CD8-positive, alpha-beta memory T cell (primary cell): ENCODE measurements around the gene PTCD1. TPM values are rescaled to one million over a fixed set of nuclear protein-coding genes. Genes with fewer than 3 reads are reported as not detected.
A peak's percentile ranks its signal among the peaks of the same experiment; 100 is the strongest.

ENCODE experiments used
- CTCF ChIA-PET: fragments of 350-600 bp; sonication (Branson Sonifier 250); formaldehyde crosslinking; loops from one replicate; lab custom pipeline; 2021; ENCODE audit warnings: antibody characterized with exemption; lab: Charles Lee
- POLR2A ChIA-PET: fragments of 350-600 bp; sonication (Branson Sonifier 250); formaldehyde crosslinking; loops from one replicate; lab custom pipeline; 2021; ENCODE audit warnings: antibody characterized with exemption; lab: Charles Lee
- DNase-seq, 5 donors: peaks; one replicate each; pipeline versions ENCODE4 v3.0.0 to v3.0.0-alpha.2; 2020 to 2022; ENCODE audit warnings: mixed read lengths in 1 of 5
- H3K27ac ChIP-seq: one replicate; pipeline ENCODE4 v1.7.0; 2013; ENCODE audit warnings: low read depth, mild to moderate bottlenecking, low read length, moderate library complexity
- H3K27me3 ChIP-seq: 2 replicates; pipeline ENCODE4 v1.7.0; 2013; ENCODE audit warnings: low read length, mild to moderate bottlenecking; ENCODE audit not compliant: insufficient read depth, poor library complexity, severe bottlenecking
- H3K36me3 ChIP-seq: 2 replicates; pipeline ENCODE4 v1.7.0; 2013; ENCODE audit warnings: mild to moderate bottlenecking, low read length, moderate library complexity; ENCODE audit not compliant: insufficient read depth
- H3K4me1 ChIP-seq: 2 replicates; pipeline ENCODE4 v1.7.0; 2013; ENCODE audit warnings: mild to moderate bottlenecking, low read length, moderate library complexity; ENCODE audit not compliant: insufficient read depth
- H3K4me3 ChIP-seq: 2 replicates; pipeline ENCODE4 v1.7.0; 2013; ENCODE audit warnings: mild to moderate bottlenecking, low read length
- H3K9me3 ChIP-seq: 2 replicates; pipeline ENCODE4 v1.7.0; 2013; ENCODE audit warnings: mild to moderate bottlenecking, low read length
- H3K27ac Mint-ChIP-seq, 8 donors: one replicate each; pipeline ENCODE4 v1.8.0; 2020 to 2021; ENCODE audit warnings: mixed read lengths in 8 of 8, mild to moderate bottlenecking in 6 of 8, inconsistent platforms in 3 of 8, moderate library complexity in 3 of 8
- H3K27me3 Mint-ChIP-seq, 2 donors: one replicate each; pipeline ENCODE4 v1.8.0; 2020 to 2021; ENCODE audit warnings: mixed read lengths in 2 of 2, mild to moderate bottlenecking in 1 of 2, moderate library complexity in 1 of 2
- H3K36me3 Mint-ChIP-seq, 3 donors: one replicate each; pipeline ENCODE4 v1.8.0; 2020 to 2021; ENCODE audit warnings: mixed read lengths in 3 of 3, inconsistent platforms in 1 of 3, mild to moderate bottlenecking in 1 of 3
- H3K4me1 Mint-ChIP-seq, 3 donors: one replicate each; pipeline ENCODE4 v1.8.0; 2020 to 2021; ENCODE audit warnings: mixed read lengths in 3 of 3, inconsistent platforms in 1 of 3, mild to moderate bottlenecking in 1 of 3
- H3K4me3 Mint-ChIP-seq, 7 donors: one replicate each; pipeline ENCODE4 v1.8.0; 2020 to 2021; ENCODE audit warnings: mixed read lengths in 7 of 7, mild to moderate bottlenecking in 6 of 7, moderate library complexity in 4 of 7, inconsistent platforms in 2 of 7
- H3K9me3 Mint-ChIP-seq, 5 donors: one replicate each; pipeline ENCODE4 v1.8.0; 2020 to 2022; ENCODE audit warnings: mixed read lengths in 5 of 5, mild to moderate bottlenecking in 3 of 5, moderate library complexity in 2 of 5, inconsistent platforms in 1 of 5
- polyA plus RNA-seq: library from polyadenylated mRNA; unstranded; fragments of 300-500 nt; fragmentation: Illumina TruSeq; gene quantifications from one replicate; pipeline ENCODE4 v1.2.3, GENCODE V29; 2021
- total RNA-seq, 2 experiments: library from RNA; stranded (reverse); gene quantifications; one replicate each; pipeline ENCODE4 v1.2.3, GENCODE V29; 2021

Gene PTCD1
- total and polyA plus RNA-seq, 3 experiments from 2014 or later: 4.5 to 11.4 (median 8.4) TPM

DNA sequence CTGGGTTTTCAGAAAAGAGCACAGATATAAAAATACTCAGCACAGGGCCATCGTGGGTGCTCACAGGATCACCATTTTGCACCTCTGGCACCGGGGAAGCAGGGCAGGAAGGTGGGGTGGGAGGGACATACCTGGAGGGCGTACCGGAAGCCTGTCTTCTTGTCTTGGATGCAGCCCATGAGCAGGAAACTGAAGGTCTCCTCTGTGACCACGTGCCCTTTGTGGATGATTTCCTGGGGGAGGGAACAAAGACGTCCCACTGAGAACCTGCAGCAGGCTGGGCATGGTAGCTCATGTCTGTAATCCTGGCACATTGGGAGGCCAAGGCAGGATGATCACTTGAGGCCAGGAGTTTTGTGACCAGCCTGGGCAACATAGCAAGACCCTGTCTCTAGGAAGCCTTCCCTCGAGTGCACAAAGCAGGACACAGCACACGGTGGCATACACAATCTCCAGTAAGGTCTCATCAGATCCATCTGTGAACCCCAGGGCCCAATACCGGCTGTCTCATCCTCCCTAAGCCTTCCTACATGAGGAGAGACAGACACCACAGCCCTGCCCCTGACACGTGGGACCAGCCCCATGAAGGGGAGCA, 9.5 kb downstream of the PTCD1 start:
- no peaks in the 10 kb centered on the region for H3K9me3 Mint-ChIP-seq
- no peak overlapping the region for H3K4me3 ChIP-seq
- no peak for DNase-seq
- ChIA-PET CTCF (no interaction called here), POLR2A (no interaction called here)
- H3K36me3 ChIP-seq: peaks cover 4% of the 10 kb centered on the region
- no peak overlapping the region for H3K27ac Mint-ChIP-seq
- no peaks in the 10 kb centered on the region for H3K4me1 Mint-ChIP-seq
- no peak overlapping the region for H3K4me3 Mint-ChIP-seq
- H3K27me3 Mint-ChIP-seq: no peaks in the 10 kb centered on the region
- H3K9me3 ChIP-seq: no peaks in the 10 kb centered on the region
- no peaks in the 10 kb centered on the region for H3K27me3 ChIP-seq
- H3K36me3 Mint-ChIP-seq: peaks cover 0 to 60% (median 4%) of the 10 kb centered on the region in 3 donors
- H3K27ac ChIP-seq: no peak overlapping the region
- no peaks in the 10 kb centered on the region for H3K4me1 ChIP-seq

DNA sequence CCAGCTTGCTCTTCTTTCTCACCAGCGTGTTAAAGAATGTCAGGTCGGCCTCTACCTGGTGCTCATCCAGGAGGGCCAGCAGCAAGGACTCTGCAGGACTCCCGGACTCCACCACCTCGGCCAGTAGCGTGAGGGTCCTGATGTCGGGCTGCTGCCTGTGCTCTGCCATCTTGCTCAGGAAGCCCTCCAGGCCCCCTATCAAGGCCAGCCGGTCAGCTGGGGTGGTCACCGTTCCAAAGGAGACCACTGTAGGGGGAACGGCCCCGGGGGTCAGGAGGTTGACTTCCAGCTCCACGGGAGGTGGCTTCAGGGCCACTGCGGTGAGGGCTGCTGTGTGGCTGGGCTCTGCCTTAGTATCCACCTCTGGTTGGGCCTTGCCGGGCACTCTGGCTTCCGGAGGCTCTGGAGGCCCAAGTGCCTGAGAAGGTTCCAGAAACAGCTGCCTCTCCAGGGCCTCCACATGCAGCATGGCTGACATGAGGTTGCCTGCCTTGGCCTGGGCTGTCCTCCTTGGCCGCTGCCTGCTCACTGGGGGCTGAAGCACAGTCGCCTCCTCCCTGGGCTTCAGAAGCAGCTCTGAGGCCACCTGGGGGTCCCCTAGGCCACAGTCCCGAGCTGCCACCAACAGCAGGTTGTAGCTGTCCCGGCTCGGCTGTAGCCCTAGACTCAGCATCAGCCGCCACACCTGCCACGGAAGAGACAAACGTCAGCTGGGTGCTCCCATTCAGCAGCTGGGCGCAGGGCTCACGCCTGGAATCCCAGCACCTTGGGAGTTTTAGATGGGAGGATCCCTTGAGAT, 13.5 kb downstream of the PTCD1 start:
- Mint-ChIP-seq H3K27ac (no peak overlapping the region), H3K9me3 (no peaks in the 10 kb centered on the region), H3K27me3 (no peaks in the 10 kb centered on the region), H3K36me3 (peaks cover 0 to 67% (median 2%) of the 10 kb centered on the region in 3 donors), H3K4me3 (no peak overlapping the region), H3K4me1 (no peaks in the 10 kb centered on the region)
- H3K4me1 ChIP-seq: no peaks in the 10 kb centered on the region
- no peak overlapping the region for H3K4me3 ChIP-seq
- H3K36me3 ChIP-seq: peaks cover 9% of the 10 kb centered on the region
- no peak overlapping the region for H3K27ac ChIP-seq
- H3K9me3 ChIP-seq: no peaks in the 10 kb centered on the region
- POLR2A ChIA-PET: interaction anchor here (0.6 kb wide), 1 partner anchor 22 kb away, joined by 4 read pairs; no protein-coding TSS in a partner anchor
- no peak for DNase-seq
- CTCF ChIA-PET: interaction anchor here (0.9 to 1.5 kb wide), 2 partner anchors 12 to 16 kb away, joined by 3 to 4 read pairs; partner anchors contain the start of gene BUD31
- no peaks in the 10 kb centered on the region for H3K27me3 ChIP-seq

DNA sequence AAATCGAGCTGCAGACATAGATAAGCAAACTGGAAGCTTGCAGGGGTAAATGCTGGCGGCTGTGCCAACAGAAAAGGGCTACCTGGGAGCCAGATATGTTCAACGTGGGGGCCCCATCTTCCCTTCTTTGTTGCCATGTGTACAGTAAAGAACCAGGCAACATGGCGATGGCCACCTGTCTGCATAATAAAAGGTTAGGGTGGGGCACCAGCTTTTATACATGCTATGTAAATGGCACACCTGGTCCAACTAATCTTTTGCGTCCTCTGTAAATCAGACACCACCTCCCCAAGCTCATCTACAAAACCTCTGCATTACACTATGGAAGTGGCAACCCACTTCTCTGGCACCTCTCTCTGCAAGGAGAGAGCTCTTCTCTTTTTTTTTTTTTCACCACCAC, 16.0 kb downstream of the PTCD1 start:
- ChIA-PET CTCF (interaction anchor here (0.5 to 1.4 kb wide), 4 partner anchors 14 to 531 kb away, joined by 3 to 4 read pairs (median 3); partner anchors contain the start of genes BUD31 and PDAP1), POLR2A (interaction anchor here (0.6 to 0.7 kb wide), 2 partner anchors 13 to 136 kb away, joined by 4 read pairs; no protein-coding TSS in a partner anchor)
- no peak for DNase-seq
- H3K9me3 Mint-ChIP-seq: no peaks in the 10 kb centered on the region
- H3K27me3 ChIP-seq: no peaks in the 10 kb centered on the region
- H3K4me3 Mint-ChIP-seq: no peak overlapping the region
- H3K27ac ChIP-seq: no peak overlapping the region
- H3K27ac Mint-ChIP-seq: peak overlapping the region in 3 of 8 donors; percentile 34 to 38 (median 35)
- H3K36me3 Mint-ChIP-seq: peaks cover 0 to 74% (median 9%) of the 10 kb centered on the region in 3 donors
- peaks cover 25% of the 10 kb centered on the region for H3K36me3 ChIP-seq
- no peaks in the 10 kb centered on the region for H3K4me1 Mint-ChIP-seq
- no peak overlapping the region for H3K4me3 ChIP-seq
- no peaks in the 10 kb centered on the region for H3K9me3 ChIP-seq
- H3K4me1 ChIP-seq: no peaks in the 10 kb centered on the region
- no peaks in the 10 kb centered on the region for H3K27me3 Mint-ChIP-seq

DNA sequence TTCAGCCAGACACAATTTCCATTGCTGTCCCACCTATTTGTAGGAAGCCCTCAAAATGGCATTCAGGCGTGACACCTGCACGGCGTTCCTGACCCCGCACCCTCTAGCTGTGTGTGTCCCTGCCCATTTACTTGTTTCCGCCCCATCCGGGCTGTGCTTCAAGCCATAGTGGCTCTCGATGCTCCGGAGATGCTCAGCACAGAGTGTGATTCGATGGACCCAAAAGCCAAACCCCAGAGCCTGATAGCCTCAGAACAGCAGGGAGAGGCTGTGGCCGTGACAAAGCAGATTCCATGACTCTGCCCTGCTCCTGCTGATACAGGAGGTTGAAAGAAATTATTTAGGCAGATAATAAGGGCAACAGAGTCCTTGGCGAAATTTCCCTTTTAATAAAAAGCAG, 16.4 kb downstream of the PTCD1 start:
- Mint-ChIP-seq H3K9me3 (no peaks in the 10 kb centered on the region), H3K36me3 (peaks cover 0 to 79% (median 12%) of the 10 kb centered on the region in 3 donors), H3K4me1 (peaks cover 0 to 3% (median 0%) of the 10 kb centered on the region in 3 donors), H3K4me3 (no peak overlapping the region), H3K27ac (peak overlapping the region in 4 of 8 donors; percentile 5 to 75 (median 35)), H3K27me3 (no peaks in the 10 kb centered on the region)
- POLR2A ChIA-PET: interaction anchor here (0.6 to 0.7 kb wide), 2 partner anchors 13 to 137 kb away, joined by 4 read pairs; no protein-coding TSS in a partner anchor
- Histone ChIP-seq H3K27me3 (no peaks in the 10 kb centered on the region), H3K27ac (no peak overlapping the region), H3K36me3 (peaks cover 30% of the 10 kb centered on the region), H3K9me3 (no peaks in the 10 kb centered on the region), H3K4me3 (no peak overlapping the region), H3K4me1 (no peaks in the 10 kb centered on the region)
- no peak for DNase-seq
- CTCF ChIA-PET: interaction anchor here (1.0 to 1.4 kb wide), 2 partner anchors 13 to 40 kb away, joined by 3 to 4 read pairs; partner anchors contain the start of genes BUD31 and PDAP1

DNA sequence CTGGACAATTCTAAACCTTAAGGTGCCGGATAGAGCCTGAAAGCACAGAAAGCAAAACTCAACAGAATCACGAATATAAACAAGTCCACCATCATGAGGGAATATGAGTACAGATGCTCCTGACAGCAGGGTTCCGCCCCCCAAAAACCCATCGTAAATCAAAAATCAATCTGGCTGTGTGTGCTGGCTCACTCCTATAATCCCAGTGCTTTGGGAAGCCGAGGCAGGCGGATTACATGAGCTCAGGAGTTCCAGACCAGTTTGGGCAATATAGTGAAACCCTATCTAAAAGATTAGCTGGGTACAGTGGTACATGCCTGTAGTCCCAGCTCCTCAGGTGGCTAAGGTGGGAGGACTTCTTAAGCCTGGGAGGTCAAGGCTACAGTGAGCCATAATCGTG, 17.6 kb downstream of the PTCD1 start:
- Mint-ChIP-seq H3K4me1 (peaks cover 0 to 4% (median 0%) of the 10 kb centered on the region in 3 donors), H3K36me3 (peaks cover 0 to 88% (median 14%) of the 10 kb centered on the region in 3 donors), H3K9me3 (no peaks in the 10 kb centered on the region), H3K4me3 (no peak overlapping the region), H3K27me3 (no peaks in the 10 kb centered on the region), H3K27ac (no peak overlapping the region)
- POLR2A ChIA-PET: no interaction called here
- no peak overlapping the region for H3K27ac ChIP-seq
- no peak for DNase-seq
- no peak overlapping the region for H3K4me3 ChIP-seq
- H3K27me3 ChIP-seq: no peaks in the 10 kb centered on the region
- no peaks in the 10 kb centered on the region for H3K9me3 ChIP-seq
- CTCF ChIA-PET: interaction anchor here (1.0 kb wide), 1 partner anchor 56 kb away, joined by 4 read pairs; no protein-coding TSS in a partner anchor
- H3K36me3 ChIP-seq: peaks cover 41% of the 10 kb centered on the region
- no peaks in the 10 kb centered on the region for H3K4me1 ChIP-seq

DNA sequence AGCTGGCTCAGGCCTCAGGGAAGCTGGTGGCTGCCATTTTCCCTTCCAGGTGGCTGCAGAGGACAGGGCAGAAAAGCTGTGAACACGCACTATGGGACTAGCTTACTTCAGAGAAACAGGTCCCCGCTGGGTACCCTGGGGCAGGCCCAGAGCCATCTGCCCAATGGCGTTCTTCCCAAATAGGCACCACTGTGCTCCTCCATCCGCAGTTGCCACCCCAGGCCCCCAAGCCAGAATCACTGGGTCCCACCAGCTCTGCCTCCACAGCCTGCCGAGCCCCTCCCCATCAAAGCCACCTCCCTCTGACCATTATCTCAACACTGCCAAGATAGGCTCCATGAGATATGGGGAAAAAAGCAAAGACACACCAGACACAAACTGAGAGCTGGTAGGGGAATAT, 18.4 kb downstream of the PTCD1 start:
- no peaks in the 10 kb centered on the region for H3K27me3 ChIP-seq
- H3K4me3 Mint-ChIP-seq: no peak overlapping the region
- CTCF ChIA-PET: interaction anchor here (1.0 to 1.1 kb wide), 2 partner anchors 34 to 55 kb away, joined by 3 to 4 read pairs; no protein-coding TSS in a partner anchor
- no peak overlapping the region for H3K4me3 ChIP-seq
- peaks cover 0 to 7% (median 1%) of the 10 kb centered on the region in 3 donors for H3K4me1 Mint-ChIP-seq
- peaks cover 42% of the 10 kb centered on the region for H3K36me3 ChIP-seq
- H3K27ac Mint-ChIP-seq: peak overlapping the region in 3 of 8 donors; percentile 38 to 82 (median 66)
- no peaks in the 10 kb centered on the region for H3K4me1 ChIP-seq
- no peaks in the 10 kb centered on the region for H3K27me3 Mint-ChIP-seq
- H3K36me3 Mint-ChIP-seq: peaks cover 0 to 91% (median 15%) of the 10 kb centered on the region in 3 donors
- H3K27ac ChIP-seq: no peak overlapping the region
- H3K9me3 Mint-ChIP-seq: no peaks in the 10 kb centered on the region
- DNase-seq: no peak
- H3K9me3 ChIP-seq: no peaks in the 10 kb centered on the region
- POLR2A ChIA-PET: no interaction called here

DNA sequence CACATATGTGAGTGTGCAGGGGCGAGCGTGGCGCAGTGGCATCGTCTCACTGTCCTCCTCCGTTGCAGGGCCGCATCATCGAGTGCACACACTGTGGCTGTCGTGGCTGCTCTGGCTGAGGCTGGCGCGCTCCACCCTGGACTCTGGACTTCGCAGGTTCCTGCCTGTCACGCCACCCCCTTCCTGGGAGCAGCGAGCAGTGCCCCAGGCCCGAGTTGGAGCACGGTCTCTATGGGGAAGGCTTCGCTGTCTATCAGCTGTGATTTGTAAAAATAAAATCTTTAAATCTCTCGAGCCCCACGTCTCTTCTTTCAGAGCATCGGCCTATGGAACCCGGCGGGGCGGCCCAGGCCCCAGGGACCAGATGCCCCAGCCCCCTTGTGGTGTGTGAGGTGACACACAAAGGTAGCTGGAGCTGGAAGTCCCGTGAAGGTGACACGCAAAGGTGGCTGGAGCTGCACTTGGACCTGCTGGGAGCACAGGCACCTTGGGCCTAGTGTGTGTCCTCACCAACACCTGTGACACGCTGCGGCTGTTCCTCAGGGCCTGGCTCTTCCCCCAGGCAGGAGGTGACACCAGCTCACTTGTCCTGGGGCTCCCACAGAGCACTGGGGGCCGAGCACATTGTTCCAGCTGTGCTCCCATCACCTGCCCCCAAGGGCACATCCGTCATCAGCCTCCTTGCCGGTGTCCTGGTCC, 19.1 kb downstream of the PTCD1 start:
- Histone ChIP-seq H3K27ac (no peak overlapping the region), H3K9me3 (no peaks in the 10 kb centered on the region), H3K36me3 (peaks cover 44% of the 10 kb centered on the region), H3K27me3 (no peaks in the 10 kb centered on the region), H3K4me3 (no peak overlapping the region), H3K4me1 (no peaks in the 10 kb centered on the region)
- peaks cover 4 to 12% (median 5%) of the 10 kb centered on the region in 3 donors for H3K4me1 Mint-ChIP-seq
- ChIA-PET CTCF (interaction anchor here (1.1 kb wide), 1 partner anchor 33 kb away, joined by 3 read pairs; no protein-coding TSS in a partner anchor), POLR2A (no interaction called here)
- no peaks in the 10 kb centered on the region for H3K27me3 Mint-ChIP-seq
- DNase-seq: no peak
- no peaks in the 10 kb centered on the region for H3K9me3 Mint-ChIP-seq
- peaks cover 0 to 91% (median 15%) of the 10 kb centered on the region in 3 donors for H3K36me3 Mint-ChIP-seq
- no peak overlapping the region for H3K4me3 Mint-ChIP-seq
- peak overlapping the region in 1 of 8 donors; percentile 60 for H3K27ac Mint-ChIP-seq
